Esophagus muscularis mucosa (tissue), 4 donors: ENCODE measurements around the gene ZNF155. TPM values are rescaled to one million over a fixed set of nuclear protein-coding genes. Genes with fewer than 3 reads are reported as not detected.
"Not testable (repeated sequence)": the region's sequence is repeated elsewhere in the genome, so short reads cannot be mapped to it uniquely, and the experiment has no call there.

ENCODE experiments used
- DNase-seq: peaks from one replicate; pipeline ENCODE4 v3.0.0-alpha.2; 2017; ENCODE audit errors: extremely low spot score
- H3K27ac ChIP-seq, 4 donors: fragments of 200-600 bp; sonication (generic); replicated peaks in 1 of 4; 1 replicate in 3 of 4; 2 replicates in 1 of 4; pipeline ENCODE4 v1.5.1; 2016 to 2019; ENCODE audit warnings: mild to moderate bottlenecking in 1 of 4
- H3K27me3 ChIP-seq, 4 donors: fragments of 200-600 bp; sonication (generic); one replicate each; pipeline versions ENCODE4 v1.5.1 to v1.6.0; 2016 to 2019
- H3K36me3 ChIP-seq, 4 donors: fragments of 200-600 bp; sonication (generic); one replicate each; pipeline ENCODE4 v1.5.1; 2016 to 2019
- H3K4me1 ChIP-seq, 4 donors: fragments of 200-600 bp; sonication (generic); one replicate each; pipeline ENCODE4 v1.5.1; 2016 to 2019
- H3K4me3 ChIP-seq, 4 donors: fragments of 200-600 bp; sonication (generic); 1 replicate in 2 of 4; 2 replicates in 2 of 4; pipeline ENCODE4 v1.5.1; 2016 to 2019; ENCODE audit warnings: mild to moderate bottlenecking in 4 of 4, moderate library complexity in 1 of 4
- H3K9me3 ChIP-seq, 4 donors: fragments of 200-600 bp; sonication (generic); 1 replicate in 3 of 4; 2 replicates in 1 of 4; pipeline ENCODE4 v1.5.1; 2016 to 2019
- CTCF ChIP-seq, 3 experiments: fragments of 200-600 bp in 2 of 3; fragments of 450-650 bp in 1 of 3; sonication (generic) in 2 of 3; IDR thresholded peaks; one replicate each; pipeline ENCODE4 v1.5.1; 2017 to 2019; ENCODE audit warnings: antibody characterized with exemption in 3 of 3, mild to moderate bottlenecking in 2 of 3, moderate library complexity in 1 of 3
- EP300 ChIP-seq: sonication (generic); formaldehyde crosslinking; IDR thresholded peaks from one replicate; pipeline ENCODE4 v1.6.1; 2017; ENCODE audit warnings: antibody characterized with exemption
- POLR2A ChIP-seq: fragments of 450-650 bp; IDR thresholded peaks from one replicate; pipeline ENCODE4 v1.6.1; 2017; ENCODE audit warnings: antibody characterized with exemption, moderate library complexity, mild to moderate bottlenecking, low read depth
- POLR2AphosphoS5 ChIP-seq, 2 donors: sonication (generic); formaldehyde crosslinking; IDR thresholded peaks; one replicate each; pipeline ENCODE4 v1.6.1; 2017; ENCODE audit warnings: antibody characterized with exemption in 2 of 2
- WGBS: methylation state at CpG from one replicate; pipeline ENCODE4 v1.1.5; 2018; 5-methylcytosine and 5-hydroxymethylcytosine counted together
- intact Hi-C: fragments of 100-400 bp; cut with DNase I; formaldehyde crosslinking; loops from one replicate; pipeline ENCODE4 v1.15.1; 2023
- total RNA-seq, 4 donors: library from RNA; depleted of rRNA; stranded (reverse); fragments of >200 nt; gene quantifications; one replicate each; pipeline versions ENCODE4 v1.1.0 to v1.2.1, GENCODE V29; 2016

The ZNF155 gene
- total RNA-seq, 4 donors from 2014 or later, result 5.3 to 6.2 (median 5.9) TPM

DNA sequence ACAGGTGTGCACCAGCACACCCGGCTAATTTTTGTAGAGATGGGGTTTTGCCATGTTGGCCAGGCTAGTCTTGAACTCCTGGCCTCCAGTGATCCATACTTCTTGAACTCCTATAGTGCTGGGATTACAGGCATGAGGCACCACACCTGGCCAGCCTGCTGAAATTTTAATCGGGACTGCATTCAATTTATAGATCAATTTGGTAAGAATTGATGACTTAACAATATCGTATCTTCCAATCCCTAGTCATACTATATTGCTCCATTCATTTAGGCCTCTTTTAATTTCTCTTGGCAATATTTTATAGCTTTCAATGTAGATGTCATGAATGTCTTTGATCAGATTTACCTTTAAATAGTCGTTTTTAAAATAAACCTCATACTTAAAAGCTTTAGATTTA lies 43.3 kb upstream of the ZNF155 start:
- Histone ChIP-seq H3K4me1 (peaks cover 0 to 3% (median 2%) of the 10 kb centered on the region in 4 donors), H3K27me3 (no peaks in the 10 kb centered on the region), H3K36me3 (no peaks in the 10 kb centered on the region), H3K27ac (no peak overlapping the region), H3K9me3 (no peaks in the 10 kb centered on the region), H3K4me3 (no peak overlapping the region)
- intact Hi-C loops, result no loop called here
- WGBS, result 76% methylated on average over 4 of the region's 4 CpGs
- TF ChIP-seq POLR2AphosphoS5 (IDR thresholded peaks at IDR 0.05) (no peak), POLR2A (no peak), EP300 (no peak), CTCF (IDR thresholded peaks at IDR 0.05) (no peak)
- DNase-seq, result no peak

DNA sequence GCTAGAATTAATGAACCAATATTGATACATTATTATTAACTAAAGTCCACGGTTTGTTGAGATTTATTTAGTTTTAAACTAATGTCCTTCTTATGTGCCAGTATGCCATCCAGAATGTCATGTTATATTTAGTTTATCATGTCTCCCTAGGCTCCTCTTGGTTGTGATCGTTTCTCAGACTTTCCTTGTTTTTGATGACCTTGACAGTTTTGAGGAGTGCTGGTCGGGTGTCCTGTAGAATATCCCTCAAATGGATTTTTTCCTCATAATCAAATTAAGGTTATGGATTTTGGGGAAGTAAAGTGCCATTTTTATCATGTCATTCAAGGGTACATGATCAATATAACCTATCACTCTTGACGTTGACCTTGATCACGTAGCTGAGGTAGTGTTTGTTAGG lies 42.8 kb upstream of the ZNF155 start:
- Histone ChIP-seq H3K4me1 (no peaks in the 10 kb centered on the region), H3K4me3 (no peak overlapping the region), H3K36me3 (no peaks in the 10 kb centered on the region), H3K9me3 (no peaks in the 10 kb centered on the region), H3K27ac (no peak overlapping the region), H3K27me3 (no peaks in the 10 kb centered on the region)
- DNase-seq, result no peak
- WGBS, result 78% methylated on average over 5 of the region's 5 CpGs
- intact Hi-C loops, result no loop called here
- TF ChIP-seq EP300 (no peak), POLR2A (no peak), CTCF (IDR thresholded peaks at IDR 0.05) (no peak), POLR2AphosphoS5 (IDR thresholded peaks at IDR 0.05) (no peak)

DNA sequence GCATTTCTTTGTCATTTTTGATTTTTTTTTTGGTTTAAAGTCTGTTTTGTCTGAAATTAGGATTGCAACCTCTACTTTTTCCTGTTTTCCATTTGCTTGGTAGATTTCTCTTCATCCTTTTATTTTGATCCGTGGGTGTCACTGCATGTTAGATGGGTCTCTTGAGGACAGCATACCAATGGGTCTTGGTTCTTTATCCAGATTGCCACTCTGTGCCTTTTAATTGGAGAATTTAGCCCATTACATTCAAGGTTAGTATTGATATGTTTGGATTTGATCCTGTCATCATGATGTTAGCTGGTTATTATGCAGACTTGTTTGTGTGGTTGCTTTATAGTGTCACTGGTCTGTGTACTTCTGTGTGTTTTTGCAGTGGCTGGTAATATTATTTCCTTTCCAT lies 36.6 kb upstream of the ZNF155 start:
- H3K36me3 ChIP-seq, H3K27me3 ChIP-seq, H3K4me3 ChIP-seq, H3K4me1 ChIP-seq, intact Hi-C loops, DNase-seq, H3K27ac ChIP-seq: not testable (repeated sequence)
- 0% methylated on average over 1 of the region's 1 CpG for WGBS
- peaks cover 0 to 22% (median 13%) of the 10 kb centered on the region in 4 donors for H3K9me3 ChIP-seq

GRCh38 chr19:43949803-43950202 lies 34.2 kb upstream of the ZNF155 start:
- not testable (repeated sequence) for DNase-seq, H3K4me1 ChIP-seq, H3K27ac ChIP-seq, H3K4me3 ChIP-seq, H3K27me3 ChIP-seq, H3K36me3 ChIP-seq
- intact Hi-C loops, result loop anchor here (5.0 kb wide), 1 partner anchor 123 kb away; the partner anchor contains the start of gene ZNF283
- WGBS, result 91% methylated on average over 2 of the region's 2 CpGs
- H3K9me3 ChIP-seq, result peaks cover 0 to 31% (median 23%) of the 10 kb centered on the region in 4 donors

GRCh38 chr19:43950834-43951645 lies 32.9 kb upstream of the ZNF155 start, which contains the start of gene ZNF221:
Gene ZNF221, plus strand, starts transcription at chr19:43951228. Its CDS starts 11,499 bp downstream, at chr19:43962727.
- H3K27me3 ChIP-seq, result peaks cover 0 to 4% (median 0%) of the 10 kb centered on the region in 4 donors
- intact Hi-C loops, result loop anchor here (5.0 kb wide), 1 partner anchor 124 kb away; the partner anchor contains the start of gene ZNF283
- H3K4me1 ChIP-seq, result peaks cover 0 to 7% (median 1%) of the 10 kb centered on the region in 4 donors
- 1% methylated on average over 40 of the region's 40 CpGs for WGBS
- H3K36me3 ChIP-seq, result peaks cover 0 to 14% (median 7%) of the 10 kb centered on the region in 4 donors
- TF ChIP-seq POLR2AphosphoS5 (IDR thresholded peaks at IDR 0.05) (peak; percentile 81 to 93), EP300 (no peak), CTCF (IDR thresholded peaks at IDR 0.05) (peak; percentile 37 to 58 (median 57)), POLR2A (no peak)
- peaks cover 0 to 42% (median 29%) of the 10 kb centered on the region in 4 donors for H3K9me3 ChIP-seq
- H3K4me3 ChIP-seq, result peak within 1 kb of the TSS; percentile 63 to 74 (median 72)
- peak within 1 kb of the TSS; percentile 73 to 86 (median 80) for H3K27ac ChIP-seq
- DNase-seq, result peak; percentile 95
